Ureter (tissue), 1 donor: ENCODE results near the gene TLN1. TPM values are rescaled to one million over a fixed set of nuclear protein-coding genes. Genes with fewer than 3 reads are reported as not detected.
A peak's percentile ranks its signal among the peaks of the same experiment; 100 is the strongest.

Experiments
- DNase-seq: peaks from one replicate; pipeline ENCODE4 v3.0.0-alpha.2; 2020; ENCODE audit warnings: low spot score
- total RNA-seq: library from RNA; stranded (reverse); gene quantifications from one replicate; pipeline ENCODE4 v1.2.4, GENCODE V29; 2023
- donor health status: DM: yes; HTN: yes; CAD: no.

The TLN1 gene, protein sequence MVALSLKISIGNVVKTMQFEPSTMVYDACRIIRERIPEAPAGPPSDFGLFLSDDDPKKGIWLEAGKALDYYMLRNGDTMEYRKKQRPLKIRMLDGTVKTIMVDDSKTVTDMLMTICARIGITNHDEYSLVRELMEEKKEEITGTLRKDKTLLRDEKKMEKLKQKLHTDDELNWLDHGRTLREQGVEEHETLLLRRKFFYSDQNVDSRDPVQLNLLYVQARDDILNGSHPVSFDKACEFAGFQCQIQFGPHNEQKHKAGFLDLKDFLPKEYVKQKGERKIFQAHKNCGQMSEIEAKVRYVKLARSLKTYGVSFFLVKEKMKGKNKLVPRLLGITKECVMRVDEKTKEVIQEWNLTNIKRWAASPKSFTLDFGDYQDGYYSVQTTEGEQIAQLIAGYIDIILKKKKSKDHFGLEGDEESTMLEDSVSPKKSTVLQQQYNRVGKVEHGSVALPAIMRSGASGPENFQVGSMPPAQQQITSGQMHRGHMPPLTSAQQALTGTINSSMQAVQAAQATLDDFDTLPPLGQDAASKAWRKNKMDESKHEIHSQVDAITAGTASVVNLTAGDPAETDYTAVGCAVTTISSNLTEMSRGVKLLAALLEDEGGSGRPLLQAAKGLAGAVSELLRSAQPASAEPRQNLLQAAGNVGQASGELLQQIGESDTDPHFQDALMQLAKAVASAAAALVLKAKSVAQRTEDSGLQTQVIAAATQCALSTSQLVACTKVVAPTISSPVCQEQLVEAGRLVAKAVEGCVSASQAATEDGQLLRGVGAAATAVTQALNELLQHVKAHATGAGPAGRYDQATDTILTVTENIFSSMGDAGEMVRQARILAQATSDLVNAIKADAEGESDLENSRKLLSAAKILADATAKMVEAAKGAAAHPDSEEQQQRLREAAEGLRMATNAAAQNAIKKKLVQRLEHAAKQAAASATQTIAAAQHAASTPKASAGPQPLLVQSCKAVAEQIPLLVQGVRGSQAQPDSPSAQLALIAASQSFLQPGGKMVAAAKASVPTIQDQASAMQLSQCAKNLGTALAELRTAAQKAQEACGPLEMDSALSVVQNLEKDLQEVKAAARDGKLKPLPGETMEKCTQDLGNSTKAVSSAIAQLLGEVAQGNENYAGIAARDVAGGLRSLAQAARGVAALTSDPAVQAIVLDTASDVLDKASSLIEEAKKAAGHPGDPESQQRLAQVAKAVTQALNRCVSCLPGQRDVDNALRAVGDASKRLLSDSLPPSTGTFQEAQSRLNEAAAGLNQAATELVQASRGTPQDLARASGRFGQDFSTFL (N-terminal part only)
- 340 TPM for total RNA-seq

DNA sequence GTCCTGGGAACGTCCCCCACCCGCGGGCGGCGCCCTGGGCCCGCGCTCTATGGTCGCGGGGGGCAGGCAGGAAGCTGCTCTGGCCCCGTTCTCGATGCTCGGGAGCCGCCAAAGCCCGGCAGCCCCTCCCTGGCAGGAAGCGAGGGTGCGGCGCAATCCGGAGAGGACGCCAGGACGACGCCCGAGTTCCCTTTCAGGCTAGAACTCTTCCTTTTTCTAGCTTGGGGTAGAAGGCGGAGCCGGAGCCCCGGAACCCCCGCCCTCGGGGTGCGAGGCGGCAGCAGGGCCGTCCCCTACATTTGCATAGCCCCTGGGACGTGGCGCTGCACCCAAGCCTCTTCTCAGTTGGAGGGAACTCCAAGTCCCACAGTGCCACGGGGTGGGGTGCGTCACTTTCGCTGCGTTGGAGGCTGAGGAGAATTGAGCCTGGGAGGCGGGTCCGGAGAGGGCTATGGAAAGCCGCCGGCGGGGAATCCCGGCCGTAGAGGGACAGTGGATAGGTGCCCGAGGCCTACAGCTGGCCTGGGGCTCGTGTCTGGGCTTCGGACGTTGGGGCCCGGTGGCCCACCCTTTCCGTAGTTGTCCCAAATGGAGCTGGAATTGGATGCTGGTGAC lies at the start of gene TLN1, which contains the start of gene CREB3:
Gene TLN1, minus strand, starts transcription at position 11 of the 615 bp plus-strand sequence. CDS start 6,501 bp downstream, outside the sequence.
Gene CREB3, plus strand, starts transcription at position 482 of the 615 bp plus-strand sequence. Its CDS starts 107 bp downstream, at position 589.
- peak; percentile 99 for DNase-seq

- no peak for DNase-seq
These were observed 49.1 kb upstream of the TLN1 start for GRCh38 chr9:35781066-35781465.

GRCh38 chr9:35778496-35778895 lies 46.5 kb upstream of the TLN1 start:
- no peak for DNase-seq

DNA sequence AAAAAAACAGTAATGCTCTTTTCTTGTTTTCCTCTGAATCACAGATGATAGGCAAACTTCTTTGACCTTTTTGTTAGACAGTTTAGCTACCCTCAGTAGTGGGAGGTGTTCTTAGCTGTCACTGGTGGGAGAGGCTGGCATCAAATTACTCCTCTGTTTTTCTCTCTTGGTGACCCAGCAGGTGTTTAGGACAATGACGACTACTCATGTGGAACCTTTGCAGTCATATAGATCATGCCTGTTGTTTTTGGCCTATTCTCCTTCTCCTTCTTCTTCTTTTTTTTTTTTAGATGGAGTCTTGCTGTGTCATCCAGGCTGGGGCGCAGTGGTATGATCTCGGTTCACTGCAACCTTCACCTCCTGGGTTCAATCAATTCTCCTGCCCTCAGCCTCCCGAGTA lies 44.0 kb upstream of the TLN1 start:
- no peak for DNase-seq

GRCh38 chr9:35774907-35775635 lies 43.1 kb upstream of the TLN1 start:
- DNase-seq: no peak

- no peak for DNase-seq
These were observed 39.9 kb upstream of the TLN1 start for GRCh38 chr9:35771943-35772342.

DNA sequence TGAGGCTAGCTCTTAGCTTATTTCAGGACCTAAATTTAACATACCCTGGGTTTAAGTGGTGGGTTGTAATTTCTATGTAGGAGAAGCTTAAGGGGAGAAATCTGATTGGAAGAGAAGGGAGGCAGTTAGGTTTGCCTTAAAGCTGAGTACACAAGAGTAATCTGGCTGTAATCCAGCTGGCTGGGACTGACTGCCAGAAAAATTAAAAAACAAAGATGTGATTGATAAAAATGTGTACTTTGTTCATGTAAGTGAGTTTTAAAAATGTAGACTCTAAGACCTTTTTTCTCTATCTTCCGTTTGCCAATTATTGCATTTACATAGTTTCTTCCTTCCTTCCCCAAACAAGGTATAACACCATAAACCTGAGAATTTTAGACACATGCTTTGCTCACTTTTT lies 39.5 kb upstream of the TLN1 start:
- peak; percentile 61 for DNase-seq

DNA sequence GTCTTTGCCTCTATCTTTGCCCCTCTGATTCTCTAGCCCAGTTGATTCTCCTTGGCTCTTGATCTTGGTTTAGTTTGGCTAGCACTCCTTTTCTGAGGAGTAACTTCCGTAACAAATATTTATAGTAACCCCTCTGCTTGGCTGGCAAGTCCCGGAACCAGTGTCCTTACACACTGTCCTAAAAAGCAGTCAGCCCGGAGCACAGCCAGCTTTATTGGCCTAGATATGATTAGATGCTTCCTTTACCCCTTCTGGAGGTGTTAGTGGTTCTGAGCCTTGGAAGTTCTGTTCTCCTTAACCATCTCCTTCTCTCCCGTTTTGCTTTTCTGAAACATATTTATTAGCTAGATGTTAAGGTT lies 39.1 kb upstream of the TLN1 start:
- peak; percentile 61 for DNase-seq

DNA sequence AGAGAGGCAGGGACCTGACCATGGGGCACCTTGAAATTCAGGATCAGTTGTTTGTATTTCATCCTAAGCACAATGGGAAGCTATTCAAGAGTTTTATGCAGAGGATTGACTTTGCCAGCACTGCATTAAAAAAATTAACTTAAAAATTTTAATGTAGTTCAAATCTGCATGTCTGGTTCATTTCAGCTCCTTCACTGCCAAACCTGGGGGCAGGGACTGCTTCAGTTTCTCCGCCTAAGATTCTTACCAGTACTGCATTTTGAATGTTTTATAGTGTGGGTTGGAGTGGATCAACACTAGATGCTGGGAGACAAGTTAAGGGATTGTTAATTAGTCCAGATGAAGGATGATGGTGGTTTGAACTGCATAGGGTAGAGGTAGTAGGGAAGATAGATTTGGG lies 37.8 kb upstream of the TLN1 start:
- DNase-seq: no peak

- no peak for DNase-seq
These were observed 35.5 kb upstream of the TLN1 start for GRCh38 chr9:35767458-35767857.

GRCh38 chr9:35766997-35767396 lies 35.0 kb upstream of the TLN1 start:
- DNase-seq: no peak

DNA sequence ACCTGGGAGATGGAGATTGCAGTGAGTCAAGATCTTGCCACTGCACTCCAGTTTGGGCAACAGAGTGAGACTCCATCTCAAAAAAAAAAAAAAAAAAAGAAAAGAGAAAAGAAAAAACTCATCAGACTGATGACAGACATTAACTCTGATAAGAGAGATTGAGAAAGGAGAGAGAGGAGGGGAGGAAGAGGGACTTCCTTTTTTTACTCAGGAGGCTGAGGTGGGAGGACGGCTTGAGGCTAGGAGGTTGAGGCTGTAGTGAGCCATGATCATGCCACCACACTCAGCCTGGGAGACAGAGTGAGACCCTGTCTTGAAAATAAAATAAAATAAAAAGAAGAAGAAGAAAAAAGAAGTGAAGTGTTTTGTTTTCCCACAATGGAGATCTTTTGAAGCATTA lies 31.8 kb upstream of the TLN1 start:
- no peak for DNase-seq

DNA sequence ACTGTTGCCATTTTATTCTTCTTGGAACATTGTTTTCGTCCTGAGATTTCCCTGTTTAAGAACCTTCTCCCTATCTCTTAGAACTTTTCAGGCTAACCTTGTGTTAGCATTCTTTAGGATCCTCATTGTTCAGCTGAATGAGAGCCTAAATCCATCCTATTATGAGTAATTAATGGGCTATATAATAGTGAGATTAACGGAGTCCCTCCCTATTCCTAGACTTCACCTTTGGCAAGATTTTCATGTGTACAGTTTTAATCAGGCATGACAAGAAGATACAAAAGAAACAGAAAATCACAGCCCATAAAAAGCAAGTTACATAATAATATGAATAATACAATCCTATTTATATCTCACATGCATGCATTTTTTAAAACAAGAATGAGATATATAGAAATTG lies 31.2 kb upstream of the TLN1 start:
- DNase-seq: no peak

DNA sequence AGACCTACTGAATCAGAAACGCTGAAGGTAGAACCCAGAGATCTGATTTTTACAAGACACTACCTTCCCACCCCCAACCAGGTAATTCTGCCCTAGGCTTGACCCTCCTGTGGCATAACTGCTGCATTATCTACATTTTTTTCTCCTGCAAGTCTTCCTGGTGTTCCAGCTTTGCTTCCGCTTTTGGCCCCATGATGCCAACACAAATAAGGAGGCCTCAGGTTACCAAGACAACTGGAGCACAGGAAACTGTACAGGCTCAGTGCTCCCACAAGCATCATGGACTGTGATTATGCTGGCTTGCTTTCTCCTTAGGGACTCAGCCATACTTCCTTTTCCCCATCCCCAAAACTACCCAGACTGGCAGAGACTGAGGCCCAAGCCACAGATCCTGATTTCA lies 28.7 kb upstream of the TLN1 start:
- DNase-seq: no peak

DNA sequence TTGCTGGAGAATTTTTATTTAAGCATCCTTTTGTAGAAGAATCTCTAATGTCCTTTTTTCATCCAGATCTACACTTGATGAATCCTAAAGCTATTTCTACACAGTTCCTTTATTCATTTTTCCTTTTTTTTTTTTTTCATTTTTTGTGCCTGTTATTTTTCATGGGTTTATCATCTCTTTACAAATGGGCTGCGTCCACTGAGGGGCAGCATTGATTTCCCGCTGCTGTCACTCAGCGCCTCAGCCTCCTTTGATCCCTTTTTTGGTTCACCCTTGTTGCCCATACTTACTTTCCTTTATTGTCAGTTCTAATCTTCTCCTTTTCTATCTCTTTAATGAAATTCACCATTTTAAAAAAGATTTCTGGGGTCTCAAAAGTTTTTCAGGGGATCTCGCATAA lies 27.8 kb upstream of the TLN1 start:
- DNase-seq: no peak

DNA sequence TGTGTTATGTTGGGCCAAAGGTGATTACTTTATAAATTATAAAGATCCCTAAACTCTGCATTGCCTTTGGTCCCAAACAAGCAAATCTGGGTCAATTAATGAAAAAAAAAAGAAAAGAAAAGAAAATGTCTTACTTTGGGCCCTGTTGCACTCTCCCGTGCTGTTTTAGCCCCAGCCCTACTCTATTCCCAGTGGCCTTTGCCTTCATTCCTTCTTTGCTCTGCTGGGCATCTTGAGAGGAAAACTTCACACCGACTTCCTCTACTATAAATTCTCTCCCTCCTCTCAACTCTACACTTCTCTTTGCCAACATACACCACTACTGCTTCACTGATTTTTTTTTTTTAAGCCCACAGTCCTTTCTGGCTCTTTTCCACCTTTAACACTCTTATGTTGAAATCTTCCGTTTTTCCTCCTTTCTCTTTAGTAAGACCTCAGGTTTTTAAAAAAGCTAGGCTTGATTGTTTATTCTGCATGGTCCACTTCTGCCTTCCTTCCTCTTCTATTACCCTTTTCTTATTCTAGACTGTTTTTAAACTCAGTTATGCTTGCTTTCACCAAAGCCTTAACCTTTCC lies 26.6 kb upstream of the TLN1 start:
- no peak for DNase-seq

DNA sequence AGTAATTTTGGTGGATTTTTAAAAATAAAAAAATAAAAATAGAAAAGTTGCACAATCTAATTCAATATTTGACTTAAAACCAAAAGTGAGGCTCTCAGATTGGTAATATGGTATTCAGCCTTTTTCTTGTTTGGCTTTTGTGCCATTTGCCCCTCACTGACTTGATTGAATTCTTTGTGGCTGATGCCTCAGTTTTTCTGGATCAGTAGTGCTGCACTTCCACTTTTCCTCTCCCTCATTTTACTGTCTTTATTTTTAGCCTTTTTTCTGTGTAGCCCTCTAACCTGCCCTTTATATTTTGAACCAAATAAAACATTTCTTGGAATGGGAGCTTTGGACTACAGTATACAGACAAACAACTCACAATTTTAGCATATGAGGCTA lies 25.9 kb upstream of the TLN1 start:
- DNase-seq: no peak

DNA sequence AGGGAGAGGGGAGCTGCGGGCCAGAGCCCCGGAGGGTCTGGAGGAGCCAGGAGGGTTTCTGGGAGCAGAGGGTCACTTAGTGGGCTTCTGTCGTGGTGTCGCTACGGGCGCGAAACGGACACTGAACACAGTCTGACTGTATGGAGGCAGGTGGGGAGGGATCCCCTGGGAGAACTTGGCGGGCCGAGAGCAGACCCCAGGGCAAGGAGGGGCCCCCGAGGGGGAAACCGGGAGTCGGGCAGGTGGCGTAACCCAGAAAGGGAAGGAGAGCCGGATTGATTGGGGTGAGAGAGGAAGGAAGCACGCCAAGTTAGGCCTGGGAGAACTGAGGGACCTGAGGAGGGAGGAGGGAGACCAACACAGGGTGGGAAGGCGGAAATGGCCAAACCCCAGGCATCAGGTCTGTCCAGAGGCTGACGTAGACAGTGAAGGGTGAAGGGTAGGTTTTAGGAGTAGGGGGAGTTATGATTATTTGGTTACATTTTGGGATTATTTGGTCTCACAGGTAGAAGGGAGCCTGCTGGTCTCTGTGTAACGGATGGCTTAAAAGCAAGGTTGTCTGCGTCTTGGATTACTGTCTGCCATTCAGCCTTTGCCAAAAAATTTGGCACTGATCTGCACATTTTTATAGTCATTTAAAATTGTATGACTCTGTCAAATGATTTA lies 25.4 kb upstream of the TLN1 start:
- peak; percentile 69 for DNase-seq

GRCh38 chr9:35756275-35757225 lies 24.6 kb upstream of the TLN1 start:
- peak; percentile 81 for DNase-seq
